Osteoblast (primary cell): ENCODE results near the gene EPB41. TPM values are rescaled to one million over a fixed set of nuclear protein-coding genes. Genes with fewer than 3 reads are reported as not detected.

ENCODE experiments used
- DNase-seq: peaks from one replicate; pipeline ENCODE4 v3.0.0; 2011; ENCODE audit warnings: low spot score, mixed read lengths; ENCODE audit not compliant: insufficient read length; ENCODE audit errors: missing footprints
- H2AFZ ChIP-seq: 2 replicates; pipeline ENCODE4 v1.6.0; 2011; ENCODE audit warnings: mild to moderate bottlenecking, low read length
- H3K27ac ChIP-seq: 2 replicates; pipeline ENCODE4 v1.5.1; 2011; ENCODE audit warnings: mild to moderate bottlenecking, low read depth, low read length, moderate library complexity
- H3K27me3 ChIP-seq: 2 replicates; pipeline ENCODE4 v1.6.0; 2012; ENCODE audit warnings: mild to moderate bottlenecking, control low read depth, inconsistent platforms, low read length, moderate library complexity; ENCODE audit not compliant: insufficient read depth
- H3K36me3 ChIP-seq: 2 replicates; pipeline ENCODE4 v1.5.1; 2011; ENCODE audit warnings: mild to moderate bottlenecking, low read length, control low read depth, moderate library complexity; ENCODE audit not compliant: insufficient read depth
- H3K4me1 ChIP-seq: 2 replicates; pipeline ENCODE4 v1.5.1; 2011; ENCODE audit warnings: mild to moderate bottlenecking, low read length, control low read depth, moderate library complexity; ENCODE audit not compliant: insufficient read depth
- H3K4me2 ChIP-seq: 2 replicates; pipeline ENCODE4 v1.6.0; 2011; ENCODE audit warnings: mild to moderate bottlenecking, low read length; ENCODE audit not compliant: insufficient read depth
- H3K4me3 ChIP-seq: fragments of 200-600 bp; sonication (generic); 3 replicates; pipeline ENCODE4 v1.5.1; 2012; ENCODE audit warnings: mild to moderate bottlenecking, low read length, inconsistent platforms; ENCODE audit not compliant: insufficient read depth
- H3K79me2 ChIP-seq: 2 replicates; pipeline ENCODE4 v1.6.0; 2012; ENCODE audit warnings: mild to moderate bottlenecking, low read length, control low read depth, inconsistent platforms; ENCODE audit not compliant: insufficient read depth
- H3K9me3 ChIP-seq: 2 replicates; pipeline ENCODE4 v1.5.1; 2011; ENCODE audit warnings: low read depth, low read length, control low read depth
- H4K20me1 ChIP-seq: 2 replicates; pipeline ENCODE4 v1.6.0; 2012; ENCODE audit warnings: mild to moderate bottlenecking, low read length, control low read depth; ENCODE audit not compliant: insufficient read depth
- CTCF ChIP-seq: IDR thresholded peaks from 2 replicates; pipeline ENCODE4 v1.5.1; 2011; ENCODE audit warnings: mild to moderate bottlenecking, low read depth, low read length, moderate library complexity; ENCODE audit errors: extremely low read depth
- small RNA-seq: library from RNA; depleted of rRNA; stranded (forward); fragments of <200 nt; gene quantifications from one replicate; pipeline ENCODE3, GENCODE V24; 2012
- total RNA-seq: library from RNA; depleted of rRNA; stranded (reverse); fragments of >200 nt; gene quantifications from 2 replicates; pipeline ENCODE4 v1.2.3, GENCODE V29; 2012

EPB41 gene
- total RNA-seq, 1 donor: 20.6 TPM

GRCh38 chr1:29162476-29163138, 248.2 kb downstream of the EPB41 start:
- Histone ChIP-seq H4K20me1 (peaks cover 59% of the 10 kb centered on the region), H3K9me3 (no peaks in the 10 kb centered on the region), H3K4me3 (no peak overlapping the region), H3K4me1 (peaks cover 19% of the 10 kb centered on the region), H3K4me2 (no peak overlapping the region), H3K27ac (peak overlapping the region; percentile 59), H3K27me3 (no peaks in the 10 kb centered on the region), H3K79me2 (peaks cover 93% of the 10 kb centered on the region), H2AFZ (no peak overlapping the region), H3K36me3 (peaks cover 77% of the 10 kb centered on the region)
- no peak for TF ChIP-seq CTCF
- DNase-seq: no peak

- Histone ChIP-seq H3K27me3 (no peaks in the 10 kb centered on the region), H3K36me3 (peaks cover 64% of the 10 kb centered on the region), H3K27ac (no peak overlapping the region), H3K4me1 (peaks cover 19% of the 10 kb centered on the region), H2AFZ (no peak overlapping the region), H4K20me1 (peaks cover 74% of the 10 kb centered on the region), H3K79me2 (peaks cover 98% of the 10 kb centered on the region), H3K4me2 (no peak overlapping the region), H3K9me3 (no peaks in the 10 kb centered on the region), H3K4me3 (no peak overlapping the region)
- no peak for TF ChIP-seq CTCF
- DNase-seq: no peak
Measured at GRCh38 chr1:29164588-29164987, 250.2 kb downstream of the EPB41 start.

- H3K4me3 ChIP-seq: no peak overlapping the region
- no peaks in the 10 kb centered on the region for H3K9me3 ChIP-seq
- no peak overlapping the region for H3K4me2 ChIP-seq
- H3K36me3 ChIP-seq: peaks cover 50% of the 10 kb centered on the region
- DNase-seq: no peak
- peaks cover 80% of the 10 kb centered on the region for H4K20me1 ChIP-seq
- TF ChIP-seq CTCF: no peak
- H3K79me2 ChIP-seq: peaks cover 100% of the 10 kb centered on the region
- no peak overlapping the region for H2AFZ ChIP-seq
- H3K27me3 ChIP-seq: no peaks in the 10 kb centered on the region
- peak overlapping the region; percentile 25 for H3K27ac ChIP-seq
- peaks cover 31% of the 10 kb centered on the region for H3K4me1 ChIP-seq
Measured at GRCh38 chr1:29166291-29166878, 252.0 kb downstream of the EPB41 start.

- Histone ChIP-seq H3K4me3 (no peak overlapping the region), H4K20me1 (peaks cover 84% of the 10 kb centered on the region), H3K4me1 (peaks cover 30% of the 10 kb centered on the region), H3K27ac (no peak overlapping the region), H3K79me2 (peaks cover 100% of the 10 kb centered on the region), H2AFZ (no peak overlapping the region), H3K4me2 (no peak overlapping the region), H3K9me3 (no peaks in the 10 kb centered on the region), H3K27me3 (no peaks in the 10 kb centered on the region), H3K36me3 (peaks cover 39% of the 10 kb centered on the region)
- no peak for TF ChIP-seq CTCF
- no peak for DNase-seq
Measured at GRCh38 chr1:29167904-29168303, 253.5 kb downstream of the EPB41 start.

Small RNA genes within 50 kb of the gene (small RNA-seq; reads per million reads assigned to genes)
- not detected for gene RF00017
- not detected for gene RF00019

Other genes with a start within 250 kb of the EPB41 start
- 10.9 and 11.9 TPM in 2 replicates for gene GMEB1, start 245.8 kb upstream of the EPB41 start, total RNA-seq
- 56.9 and 63.0 TPM in 2 replicates for gene YTHDF2, start 177.6 kb upstream of the EPB41 start, total RNA-seq
- not detected in 2 replicates for gene OPRD1, start 102.4 kb upstream of the EPB41 start, total RNA-seq
- 9.4 and 10.6 TPM in 2 replicates for gene TMEM200B, start 209.3 kb downstream of the EPB41 start, total RNA-seq